HL-60 (cell line): ENCODE results near the gene SLC36A4.
A peak's percentile ranks its signal among the peaks of the same experiment; 100 is the strongest.

ENCODE experiments used
- GABPA ChIP-seq: IDR thresholded peaks from 2 replicates; pipeline ENCODE4 v1.6.1; 2012; ENCODE audit warnings: low read depth
- TF ChIP-seq, protein P1 (sequence below): IDR thresholded peaks from one replicate; pipeline ENCODE4 v1.5.1; 2011; ENCODE audit warnings: low read length, control low read depth, inconsistent platforms; ENCODE audit not compliant: insufficient read depth

DNA sequence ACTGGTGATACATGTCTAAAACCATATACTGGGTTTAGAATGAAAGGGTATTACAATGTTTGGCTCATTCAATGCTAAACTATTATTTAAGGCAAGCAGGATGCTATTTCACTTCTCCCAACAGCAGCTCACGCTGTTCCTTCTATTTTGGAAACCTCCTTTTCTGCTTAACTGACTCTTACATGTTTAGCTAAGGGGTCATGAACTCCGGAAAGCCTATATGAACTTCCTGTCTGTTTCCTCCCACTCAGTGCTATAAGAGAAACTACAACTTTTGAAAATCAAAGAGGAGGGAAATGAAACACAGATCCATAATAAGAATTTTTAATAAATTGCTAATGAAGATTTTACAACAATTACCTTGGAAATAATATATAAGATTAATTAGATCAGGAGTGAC, 30.9 kb downstream of the SLC36A4 start:
- TF ChIP-seq, protein P1, sequence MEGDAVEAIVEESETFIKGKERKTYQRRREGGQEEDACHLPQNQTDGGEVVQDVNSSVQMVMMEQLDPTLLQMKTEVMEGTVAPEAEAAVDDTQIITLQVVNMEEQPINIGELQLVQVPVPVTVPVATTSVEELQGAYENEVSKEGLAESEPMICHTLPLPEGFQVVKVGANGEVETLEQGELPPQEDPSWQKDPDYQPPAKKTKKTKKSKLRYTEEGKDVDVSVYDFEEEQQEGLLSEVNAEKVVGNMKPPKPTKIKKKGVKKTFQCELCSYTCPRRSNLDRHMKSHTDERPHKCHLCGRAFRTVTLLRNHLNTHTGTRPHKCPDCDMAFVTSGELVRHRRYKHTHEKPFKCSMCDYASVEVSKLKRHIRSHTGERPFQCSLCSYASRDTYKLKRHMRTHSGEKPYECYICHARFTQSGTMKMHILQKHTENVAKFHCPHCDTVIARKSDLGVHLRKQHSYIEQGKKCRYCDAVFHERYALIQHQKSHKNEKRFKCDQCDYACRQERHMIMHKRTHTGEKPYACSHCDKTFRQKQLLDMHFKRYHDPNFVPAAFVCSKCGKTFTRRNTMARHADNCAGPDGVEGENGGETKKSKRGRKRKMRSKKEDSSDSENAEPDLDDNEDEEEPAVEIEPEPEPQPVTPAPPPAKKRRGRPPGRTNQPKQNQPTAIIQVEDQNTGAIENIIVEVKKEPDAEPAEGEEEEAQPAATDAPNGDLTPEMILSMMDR = no peak
- TF ChIP-seq GABPA = 0 out of 2 replicates have a peak, but pooled peaks have one; percentile 13
